Measurements from ENCODE around the gene PTPRG. TPM values are rescaled to one million over a fixed set of nuclear protein-coding genes. Genes with fewer than 3 reads are reported as not detected.

PTPRG gene
- total RNA-seq, 2 experiments from 2014 or later = 0.24 to 0.37 TPM

- intact Hi-C loops (cut with micrococcal nuclease) = no loop called here
- Mint-ChIP-seq H3K27ac (no peak overlapping the region), H3K36me3 (ENCODE audit: low read depth) (no peaks in the 10 kb centered on the region), H3K4me3 (no peak overlapping the region), H3K27me3 (ENCODE audit: low read depth) (peaks cover 5% of the 10 kb centered on the region), H3K9me3 (no peaks in the 10 kb centered on the region), H3K4me1 (ENCODE audit: low read depth) (no peaks in the 10 kb centered on the region)
- CTCF ChIA-PET = no interaction called here
- DNase-seq = no peak
These were observed 487.2 kb downstream of the PTPRG start for GRCh38 chr3:62048577-62048976.

GRCh38 chr3:62049033-62049432 is 487.7 kb downstream of the PTPRG start:
- CTCF ChIA-PET = no interaction called here
- Mint-ChIP-seq H3K27me3 (ENCODE audit: low read depth) (peaks cover 8% of the 10 kb centered on the region), H3K36me3 (ENCODE audit: low read depth) (no peaks in the 10 kb centered on the region), H3K27ac (no peak overlapping the region), H3K4me3 (no peak overlapping the region), H3K4me1 (ENCODE audit: low read depth) (no peaks in the 10 kb centered on the region), H3K9me3 (no peaks in the 10 kb centered on the region)
- intact Hi-C loops (cut with micrococcal nuclease) = no loop called here
- no peak for DNase-seq

- peak; percentile 5 for DNase-seq
- no peak overlapping the region for H3K27ac Mint-ChIP-seq
- peaks cover 16% of the 10 kb centered on the region for H3K27me3 Mint-ChIP-seq (ENCODE audit: low read depth)
- H3K9me3 Mint-ChIP-seq = no peaks in the 10 kb centered on the region
- no peak overlapping the region for H3K4me3 Mint-ChIP-seq
- H3K36me3 Mint-ChIP-seq (ENCODE audit: low read depth) = no peaks in the 10 kb centered on the region
- no peaks in the 10 kb centered on the region for H3K4me1 Mint-ChIP-seq (ENCODE audit: low read depth)
- CTCF ChIA-PET = no interaction called here
- intact Hi-C loops (cut with micrococcal nuclease) = no loop called here
These were observed 490.1 kb downstream of the PTPRG start for GRCh38 chr3:62051506-62051905.

DNA sequence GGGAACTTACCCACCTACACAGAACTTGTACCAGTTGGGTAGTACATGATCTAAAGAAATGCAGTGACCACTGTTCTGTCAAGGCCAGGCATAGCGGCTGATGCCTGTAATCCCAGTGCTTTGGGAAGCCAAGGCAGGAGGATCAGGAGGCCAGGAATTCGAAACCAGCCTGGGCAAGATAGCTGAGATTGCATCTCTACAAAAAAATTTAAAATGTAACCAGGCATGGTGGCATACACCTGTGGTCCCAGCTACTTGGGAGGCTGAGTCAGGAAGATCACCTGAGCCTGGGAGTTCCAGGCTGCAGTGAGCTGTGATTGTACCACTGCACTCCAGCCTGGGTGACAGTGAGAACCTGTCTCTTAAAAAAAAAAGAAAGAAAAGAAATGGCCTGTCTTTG is 491.0 kb downstream of the PTPRG start:
- no peak overlapping the region for H3K27ac Mint-ChIP-seq
- no peaks in the 10 kb centered on the region for H3K4me1 Mint-ChIP-seq (ENCODE audit: low read depth)
- H3K27me3 Mint-ChIP-seq (ENCODE audit: low read depth) = peaks cover 16% of the 10 kb centered on the region
- no peak overlapping the region for H3K4me3 Mint-ChIP-seq
- CTCF ChIA-PET = interaction anchor here (0.6 kb wide), 1 partner anchor 1696 kb away, joined by 3 read pairs; no protein-coding TSS in a partner anchor
- no peaks in the 10 kb centered on the region for H3K9me3 Mint-ChIP-seq
- intact Hi-C loops (cut with micrococcal nuclease) = no loop called here
- H3K36me3 Mint-ChIP-seq (ENCODE audit: low read depth) = no peaks in the 10 kb centered on the region
- no peak for DNase-seq

DNA sequence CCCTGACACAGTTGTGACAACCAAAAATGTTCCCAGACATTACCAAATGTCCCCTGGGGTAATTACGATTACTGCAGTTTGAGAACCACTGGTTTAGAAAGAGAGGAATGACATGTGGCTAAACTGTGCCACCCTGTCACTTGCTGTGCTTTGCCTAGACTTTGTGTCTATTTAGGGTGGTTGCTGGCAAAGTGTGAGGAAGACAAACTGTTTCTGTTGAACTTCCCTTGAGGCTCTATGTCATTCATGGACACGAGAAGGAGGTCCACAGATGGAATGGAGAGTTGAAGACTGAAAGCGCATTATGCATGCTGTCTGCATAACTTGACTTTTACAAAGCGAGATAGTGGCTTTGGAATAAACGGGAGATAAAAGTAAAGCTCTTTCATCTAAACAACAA is 495.3 kb downstream of the PTPRG start:
- H3K4me3 Mint-ChIP-seq = no peak overlapping the region
- CTCF ChIA-PET = no interaction called here
- DNase-seq = no peak
- H3K27ac Mint-ChIP-seq = no peak overlapping the region
- H3K36me3 Mint-ChIP-seq (ENCODE audit: low read depth) = no peaks in the 10 kb centered on the region
- H3K9me3 Mint-ChIP-seq = no peaks in the 10 kb centered on the region
- intact Hi-C loops (cut with micrococcal nuclease) = no loop called here
- no peaks in the 10 kb centered on the region for H3K4me1 Mint-ChIP-seq (ENCODE audit: low read depth)
- H3K27me3 Mint-ChIP-seq (ENCODE audit: low read depth) = peaks cover 14% of the 10 kb centered on the region

- DNase-seq = no peak
- CTCF ChIA-PET = no interaction called here
- Mint-ChIP-seq H3K4me3 (no peak overlapping the region), H3K27me3 (ENCODE audit: low read depth) (peaks cover 14% of the 10 kb centered on the region), H3K4me1 (ENCODE audit: low read depth) (no peaks in the 10 kb centered on the region), H3K27ac (no peak overlapping the region), H3K9me3 (no peaks in the 10 kb centered on the region), H3K36me3 (ENCODE audit: low read depth) (no peaks in the 10 kb centered on the region)
- intact Hi-C loops (cut with micrococcal nuclease) = no loop called here
These were observed 496.1 kb downstream of the PTPRG start for GRCh38 chr3:62057339-62058047.

- Mint-ChIP-seq H3K9me3 (no peaks in the 10 kb centered on the region), H3K27ac (no peak overlapping the region), H3K4me1 (ENCODE audit: low read depth) (no peaks in the 10 kb centered on the region), H3K27me3 (ENCODE audit: low read depth) (peaks cover 9% of the 10 kb centered on the region), H3K36me3 (ENCODE audit: low read depth) (no peaks in the 10 kb centered on the region), H3K4me3 (no peak overlapping the region)
- intact Hi-C loops (cut with micrococcal nuclease) = no loop called here
- no peak for DNase-seq
- CTCF ChIA-PET = no interaction called here
These were observed 504.8 kb downstream of the PTPRG start for GRCh38 chr3:62065985-62066693.

DNA sequence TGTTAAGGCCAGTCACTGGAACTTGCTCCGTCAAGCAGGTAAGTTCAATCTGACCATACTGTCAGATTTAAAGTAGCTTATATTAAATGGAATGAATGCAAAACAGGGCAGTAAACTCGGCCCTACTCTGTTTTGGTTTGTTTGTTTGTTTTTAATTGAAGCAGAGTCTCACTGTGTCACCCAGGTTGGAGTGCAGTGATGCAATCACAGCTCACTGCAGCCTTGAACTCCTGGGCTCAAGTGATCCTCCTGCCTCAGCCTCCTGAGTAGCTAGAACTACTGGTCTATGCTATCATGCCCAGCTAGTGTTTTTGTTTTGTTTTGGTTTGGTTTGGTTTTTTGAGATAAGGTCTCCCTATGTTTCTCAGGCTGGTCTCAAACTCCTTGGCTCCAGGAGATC is 507.0 kb downstream of the PTPRG start:
- peaks cover 9% of the 10 kb centered on the region for H3K27me3 Mint-ChIP-seq (ENCODE audit: low read depth)
- no peak overlapping the region for H3K27ac Mint-ChIP-seq
- no peaks in the 10 kb centered on the region for H3K9me3 Mint-ChIP-seq
- DNase-seq = no peak
- intact Hi-C loops (cut with micrococcal nuclease) = no loop called here
- H3K4me1 Mint-ChIP-seq (ENCODE audit: low read depth) = no peaks in the 10 kb centered on the region
- no peaks in the 10 kb centered on the region for H3K36me3 Mint-ChIP-seq (ENCODE audit: low read depth)
- CTCF ChIA-PET = no interaction called here
- no peak overlapping the region for H3K4me3 Mint-ChIP-seq

GRCh38 chr3:62070891-62071290 is 509.5 kb downstream of the PTPRG start:
- no peaks in the 10 kb centered on the region for H3K4me1 Mint-ChIP-seq (ENCODE audit: low read depth)
- DNase-seq = no peak
- H3K9me3 Mint-ChIP-seq = no peaks in the 10 kb centered on the region
- H3K27me3 Mint-ChIP-seq (ENCODE audit: low read depth) = peaks cover 4% of the 10 kb centered on the region
- intact Hi-C loops (cut with micrococcal nuclease) = no loop called here
- no peaks in the 10 kb centered on the region for H3K36me3 Mint-ChIP-seq (ENCODE audit: low read depth)
- no peak overlapping the region for H3K4me3 Mint-ChIP-seq
- H3K27ac Mint-ChIP-seq = no peak overlapping the region
- CTCF ChIA-PET = no interaction called here

DNA sequence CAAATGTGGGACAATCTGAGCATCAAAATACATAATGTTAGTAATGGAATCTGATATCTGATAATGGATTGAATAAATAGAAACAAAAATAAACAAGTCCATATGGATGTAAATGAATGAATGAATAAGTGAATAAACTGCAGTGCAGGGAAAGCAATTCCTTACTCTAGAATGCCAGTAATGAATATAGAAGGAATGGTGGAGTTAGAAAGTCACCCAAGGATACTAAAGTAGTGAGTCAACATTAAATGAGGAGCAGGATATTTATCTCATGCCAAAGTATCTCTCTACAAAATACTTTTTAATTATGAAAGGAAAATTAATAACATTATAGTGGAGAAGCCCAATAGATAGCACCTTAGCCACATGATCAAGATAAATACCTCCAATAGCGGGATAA is 511.7 kb downstream of the PTPRG start:
- no peaks in the 10 kb centered on the region for H3K4me1 Mint-ChIP-seq (ENCODE audit: low read depth)
- H3K9me3 Mint-ChIP-seq = no peaks in the 10 kb centered on the region
- DNase-seq = no peak
- intact Hi-C loops (cut with micrococcal nuclease) = no loop called here
- no peak overlapping the region for H3K4me3 Mint-ChIP-seq
- CTCF ChIA-PET = no interaction called here
- H3K27me3 Mint-ChIP-seq (ENCODE audit: low read depth) = peaks cover 2% of the 10 kb centered on the region
- no peak overlapping the region for H3K27ac Mint-ChIP-seq
- H3K36me3 Mint-ChIP-seq (ENCODE audit: low read depth) = no peaks in the 10 kb centered on the region

DNA sequence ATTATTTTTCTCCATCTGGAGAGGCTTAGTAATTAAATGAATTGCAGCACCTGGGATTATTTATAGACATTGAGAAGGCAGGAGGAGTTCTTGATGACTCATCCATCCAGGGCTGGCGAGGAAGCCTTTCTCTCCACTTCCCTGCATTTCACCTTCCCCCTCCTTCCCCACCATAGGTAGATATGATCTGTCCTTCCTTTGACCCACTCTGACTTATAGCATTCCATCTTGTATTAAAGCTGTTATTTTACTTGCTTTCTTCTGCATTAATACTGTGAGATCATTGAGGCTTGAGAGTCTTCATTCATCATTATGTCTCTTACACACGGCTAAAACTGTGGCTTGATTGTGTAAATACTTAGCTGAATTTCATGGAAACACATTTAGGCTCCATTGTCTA is 523.2 kb downstream of the PTPRG start:
- CTCF ChIA-PET = no interaction called here
- H3K27ac Mint-ChIP-seq = no peak overlapping the region
- H3K4me3 Mint-ChIP-seq = no peak overlapping the region
- peaks cover 4% of the 10 kb centered on the region for H3K27me3 Mint-ChIP-seq (ENCODE audit: low read depth)
- H3K36me3 Mint-ChIP-seq (ENCODE audit: low read depth) = no peaks in the 10 kb centered on the region
- H3K9me3 Mint-ChIP-seq = no peaks in the 10 kb centered on the region
- no peaks in the 10 kb centered on the region for H3K4me1 Mint-ChIP-seq (ENCODE audit: low read depth)
- no peak for DNase-seq
- intact Hi-C loops (cut with micrococcal nuclease) = no loop called here

DNA sequence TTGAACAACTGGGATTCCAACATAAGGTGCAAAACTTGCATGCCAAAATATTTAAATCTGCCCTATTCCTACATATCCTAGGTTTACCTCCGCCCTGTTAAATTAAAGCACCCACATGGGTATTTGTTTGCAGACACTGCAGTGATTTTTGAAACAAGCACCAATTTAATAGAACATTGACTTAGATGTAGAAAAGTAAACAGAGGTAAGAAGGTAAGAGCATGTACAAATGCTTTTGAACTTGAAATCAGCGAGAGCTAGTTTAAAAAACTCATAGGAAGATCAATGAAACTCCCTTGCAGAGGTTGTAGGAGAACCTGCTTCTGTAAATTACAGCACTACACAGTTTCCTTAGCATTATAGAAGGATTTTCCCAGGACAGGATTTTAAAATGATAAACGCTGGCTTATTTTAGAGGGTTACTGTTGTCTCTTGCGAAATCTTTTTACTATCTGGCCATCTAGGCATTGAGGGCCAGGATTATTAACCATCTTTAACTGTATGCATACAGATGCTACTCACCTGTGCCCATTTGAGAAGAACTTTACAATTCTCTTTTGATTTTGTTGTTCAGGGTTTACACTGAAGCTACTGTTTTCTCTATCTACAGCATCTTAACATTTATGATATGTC is 527.2 kb downstream of the PTPRG start:
- Mint-ChIP-seq H3K27me3 (ENCODE audit: low read depth) (peaks cover 2% of the 10 kb centered on the region), H3K4me1 (ENCODE audit: low read depth) (no peaks in the 10 kb centered on the region), H3K36me3 (ENCODE audit: low read depth) (no peaks in the 10 kb centered on the region), H3K27ac (no peak overlapping the region), H3K4me3 (no peak overlapping the region), H3K9me3 (no peaks in the 10 kb centered on the region)
- DNase-seq = no peak
- CTCF ChIA-PET = no interaction called here
- intact Hi-C loops (cut with micrococcal nuclease) = no loop called here

- Mint-ChIP-seq H3K36me3 (ENCODE audit: low read depth) (no peaks in the 10 kb centered on the region), H3K4me1 (ENCODE audit: low read depth) (no peaks in the 10 kb centered on the region), H3K4me3 (no peak overlapping the region), H3K9me3 (no peaks in the 10 kb centered on the region), H3K27ac (no peak overlapping the region), H3K27me3 (ENCODE audit: low read depth) (no peaks in the 10 kb centered on the region)
- DNase-seq = no peak
- CTCF ChIA-PET = interaction anchor here (0.7 kb wide), 1 partner anchor 94 kb away, joined by 3 read pairs; no protein-coding TSS in a partner anchor
- intact Hi-C loops (cut with micrococcal nuclease) = no loop called here
These were observed 528.7 kb downstream of the PTPRG start for GRCh38 chr3:62090066-62090465.
